OCI-LY7 (cell line): Measurements from ENCODE around the gene ARHGAP40. TPM values are rescaled to one million over a fixed set of nuclear protein-coding genes. Genes with fewer than 3 reads are reported as not detected.
"Not testable (repeated sequence)": the region's sequence is repeated elsewhere in the genome, so short reads cannot be mapped to it uniquely, and the experiment has no call there.

Experiments
- BruUV-seq: library from RNA; stranded (reverse); fragments of 400-500 nt; replicated peaks from 2 replicates; lab custom pipeline; 2021; lab: Mats Ljungman, UMichigan
- CTCF ChIA-PET: fragments of 300-600 bp; sonication (Branson Sonifier 250); formaldehyde crosslinking; loops from one replicate; lab custom pipeline; 2022; ENCODE audit warnings: antibody characterized with exemption; ENCODE audit not compliant: unreplicated experiment; lab: Charles Lee
- POLR2A ChIA-PET: fragments of 300-600 bp; sonication (Branson Sonifier 250); formaldehyde crosslinking; loops from one replicate; lab custom pipeline; 2022; ENCODE audit warnings: antibody characterized with exemption; lab: Charles Lee
- DNase-seq: peaks from one replicate; pipeline ENCODE4 v3.0.0-alpha.2; 2015; ENCODE audit warnings: low spot score
- H2AFZ ChIP-seq: fragments of 200-600 bp; sonication (generic), shearing (Covaris generic); 2 replicates; pipeline ENCODE4 v1.6.1; 2014; ENCODE audit warnings: mild to moderate bottlenecking, antibody characterized with exemption, low read length, moderate library complexity
- H3K27ac ChIP-seq: fragments of 200-600 bp; sonication (generic); 2 replicates; pipeline ENCODE4 v1.5.1; 2014; ENCODE audit warnings: mixed run types, low read depth, mild to moderate bottlenecking, moderate library complexity, low read length, inconsistent platforms; ENCODE audit not compliant: poor library complexity, severe bottlenecking
- H3K36me3 ChIP-seq: fragments of 200-600 bp; sonication (generic); 2 replicates; pipeline ENCODE4 v1.6.1; 2014; ENCODE audit warnings: mild to moderate bottlenecking, antibody characterized with exemption, low read length, moderate library complexity, mixed read lengths; ENCODE audit not compliant: insufficient read depth
- H3K4me1 ChIP-seq: fragments of 200-600 bp; sonication (generic); 2 replicates; pipeline ENCODE4 v1.5.1; 2014; ENCODE audit warnings: mild to moderate bottlenecking, low read length; ENCODE audit not compliant: insufficient read depth, poor library complexity, severe bottlenecking
- H3K4me2 ChIP-seq: fragments of 200-600 bp; sonication (generic); 2 replicates; pipeline ENCODE4 v1.6.1; 2014; ENCODE audit warnings: mild to moderate bottlenecking, low read length
- H3K4me3 ChIP-seq: fragments of 200-600 bp; sonication (generic); 2 replicates; pipeline ENCODE4 v1.5.1; 2014; ENCODE audit warnings: mild to moderate bottlenecking, low read depth, low read length; ENCODE audit not compliant: poor library complexity, severe bottlenecking
- H3K79me2 ChIP-seq: fragments of 200-600 bp; sonication (generic); 2 replicates; pipeline ENCODE4 v1.6.1; 2016; ENCODE audit warnings: low read depth, mild to moderate bottlenecking, low read length, moderate library complexity, mixed read lengths; ENCODE audit not compliant: insufficient read depth
- H3K9me2 ChIP-seq: fragments of 200-600 bp; sonication (generic); 2 replicates; pipeline ENCODE4 v1.6.1; 2016; ENCODE audit warnings: mild to moderate bottlenecking, low read length, mixed read lengths; ENCODE audit not compliant: insufficient read depth
- H3K9me3 ChIP-seq: fragments of 200-600 bp; sonication (generic); 2 replicates; pipeline ENCODE4 v1.6.1; 2014; ENCODE audit warnings: mild to moderate bottlenecking, mixed run types, low read length, mixed read lengths
- H4K20me1 ChIP-seq: fragments of 200-600 bp; sonication (generic); 2 replicates; pipeline ENCODE4 v1.6.1; 2014; ENCODE audit warnings: mild to moderate bottlenecking, antibody characterized with exemption, low read length, moderate library complexity, mixed read lengths; ENCODE audit not compliant: insufficient read depth
- EZH2phosphoT487 ChIP-seq: fragments of 200-600 bp; sonication (generic); IDR thresholded peaks from 2 replicates; pipeline ENCODE4 v1.6.1; 2018; ENCODE audit warnings: low read depth, borderline replicate concordance, mild to moderate bottlenecking, mixed run types, antibody characterized with exemption, low read length, moderate library complexity, mixed read lengths
- intact Hi-C: fragments of 100-400 bp; cut with micrococcal nuclease; formaldehyde crosslinking; loops from one replicate; pipeline ENCODE4 v1.10.0; 2022; ENCODE audit not compliant: unreplicated experiment
- total RNA-seq, 2 experiments: library from RNA; depleted of rRNA in 1 of 2; stranded (reverse); fragments of >200 nt in 1 of 2; shearing (Covaris generic) in 1 of 2; gene quantifications; 2 replicates each; pipeline ENCODE4 v1.2.3, GENCODE V29; 2014 to 2022
- TF ChIP-seq, protein P1 (sequence below): fragments of 200-600 bp; sonication (generic); conservative IDR thresholded peaks from 2 replicates; pipeline ENCODE4 v1.5.1; 2014; ENCODE audit warnings: mild to moderate bottlenecking, antibody characterized with exemption, low read length, moderate library complexity, mixed read lengths

The ARHGAP40 gene
- total RNA-seq, 2 experiments from 2014 or later = not detected

DNA sequence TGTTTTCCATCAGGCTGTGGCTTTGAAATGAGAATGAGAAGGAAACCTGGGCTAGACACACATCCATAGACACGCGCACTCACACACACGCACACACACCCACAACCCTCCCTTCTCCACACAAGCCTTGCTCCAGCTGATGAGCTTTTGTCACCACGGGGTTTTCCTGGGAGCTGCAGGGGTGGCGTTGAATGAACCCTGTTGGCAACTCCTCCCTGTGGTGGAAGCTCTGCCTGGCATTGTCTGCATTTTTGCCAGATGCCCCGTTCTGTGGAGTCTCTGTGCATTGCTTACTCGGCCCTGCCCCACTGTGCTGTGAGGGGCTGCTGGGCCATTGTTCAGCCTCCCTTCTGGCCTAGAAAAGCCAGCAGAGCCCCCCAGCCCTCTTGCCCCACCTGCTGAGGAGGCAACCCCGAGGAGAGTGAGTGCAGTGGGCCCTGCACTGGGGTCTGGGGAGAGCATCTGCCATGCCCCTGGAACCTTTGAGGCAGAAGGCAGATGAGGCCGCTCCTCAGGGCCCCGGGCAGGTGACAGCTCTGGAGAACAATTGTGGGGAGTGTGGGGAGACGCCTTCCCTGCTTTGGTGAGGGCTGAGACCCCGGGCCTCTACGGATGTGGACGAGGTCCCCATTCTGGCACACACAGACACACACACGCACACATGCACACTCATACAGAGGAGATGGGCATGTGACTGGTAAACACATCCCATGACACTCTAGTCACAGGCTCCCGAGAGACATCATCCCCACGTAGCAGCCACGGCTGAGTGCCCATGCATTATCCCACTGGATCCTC is 10.7 kb upstream of the ARHGAP40 start:
- TF ChIP-seq EZH2phosphoT487 = no peak
- TF ChIP-seq, protein P1, sequence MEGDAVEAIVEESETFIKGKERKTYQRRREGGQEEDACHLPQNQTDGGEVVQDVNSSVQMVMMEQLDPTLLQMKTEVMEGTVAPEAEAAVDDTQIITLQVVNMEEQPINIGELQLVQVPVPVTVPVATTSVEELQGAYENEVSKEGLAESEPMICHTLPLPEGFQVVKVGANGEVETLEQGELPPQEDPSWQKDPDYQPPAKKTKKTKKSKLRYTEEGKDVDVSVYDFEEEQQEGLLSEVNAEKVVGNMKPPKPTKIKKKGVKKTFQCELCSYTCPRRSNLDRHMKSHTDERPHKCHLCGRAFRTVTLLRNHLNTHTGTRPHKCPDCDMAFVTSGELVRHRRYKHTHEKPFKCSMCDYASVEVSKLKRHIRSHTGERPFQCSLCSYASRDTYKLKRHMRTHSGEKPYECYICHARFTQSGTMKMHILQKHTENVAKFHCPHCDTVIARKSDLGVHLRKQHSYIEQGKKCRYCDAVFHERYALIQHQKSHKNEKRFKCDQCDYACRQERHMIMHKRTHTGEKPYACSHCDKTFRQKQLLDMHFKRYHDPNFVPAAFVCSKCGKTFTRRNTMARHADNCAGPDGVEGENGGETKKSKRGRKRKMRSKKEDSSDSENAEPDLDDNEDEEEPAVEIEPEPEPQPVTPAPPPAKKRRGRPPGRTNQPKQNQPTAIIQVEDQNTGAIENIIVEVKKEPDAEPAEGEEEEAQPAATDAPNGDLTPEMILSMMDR = no peak
- Histone ChIP-seq H3K4me1 (no peaks in the 10 kb centered on the region), H3K9me3 (no peaks in the 10 kb centered on the region), H3K4me3 (no peak overlapping the region), H4K20me1 (no peaks in the 10 kb centered on the region), H3K79me2 (no peaks in the 10 kb centered on the region), H3K36me3 (no peaks in the 10 kb centered on the region), H3K4me2 (no peak overlapping the region), H2AFZ (no peak overlapping the region), H3K9me2 (no peaks in the 10 kb centered on the region), H3K27ac (no peak overlapping the region)
- POLR2A ChIA-PET = no interaction called here
- no TSS peak for BruUV-seq
- DNase-seq = no peak
- CTCF ChIA-PET = no interaction called here
- intact Hi-C loops = no loop called here

DNA sequence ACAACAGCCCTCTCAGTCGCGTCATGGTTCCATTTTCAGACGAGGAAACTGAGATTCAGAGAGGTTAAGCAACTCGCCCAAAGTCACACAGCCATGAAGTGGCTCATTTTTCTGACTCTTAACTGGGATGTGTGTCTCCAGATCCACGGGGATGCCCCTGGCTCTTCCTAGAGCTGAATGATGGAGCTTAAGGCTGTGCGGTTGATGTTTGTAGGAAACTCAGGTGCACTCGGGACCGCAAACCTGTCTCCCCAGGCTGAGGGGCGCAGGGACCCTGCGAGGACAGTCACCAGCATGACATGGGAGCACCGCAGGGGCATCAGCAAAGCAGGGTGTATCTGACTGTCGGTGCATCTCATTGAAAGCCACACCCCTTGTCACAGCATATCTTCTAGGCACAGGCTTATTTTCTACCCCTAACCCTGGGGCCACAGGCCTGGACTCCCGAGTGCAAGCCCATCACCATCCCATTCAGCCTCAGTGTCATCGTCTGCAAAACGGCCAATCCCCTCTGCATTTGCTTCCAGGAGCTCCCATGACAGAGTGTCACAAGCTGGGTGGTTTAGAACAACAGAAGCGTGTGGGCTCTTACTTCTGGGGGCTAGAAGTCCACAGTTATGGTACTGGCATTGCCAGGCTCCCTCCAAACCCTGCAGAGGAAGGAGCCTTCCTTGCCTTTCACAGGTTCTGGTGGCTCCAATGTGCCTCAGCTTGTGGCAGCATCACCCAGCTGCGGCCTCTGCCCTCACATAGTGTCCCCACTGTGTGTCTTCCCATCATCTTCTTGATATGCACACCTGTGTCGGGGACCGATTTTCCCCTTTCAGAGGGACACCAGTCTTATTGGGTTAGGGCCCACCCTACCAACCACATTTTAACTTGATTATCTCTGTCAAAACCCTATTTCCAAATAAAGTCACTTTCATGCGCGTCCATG is 9.9 kb upstream of the ARHGAP40 start:
- Histone ChIP-seq H3K9me3 (no peaks in the 10 kb centered on the region), H3K27ac (no peak overlapping the region), H3K4me3 (no peak overlapping the region), H4K20me1 (no peaks in the 10 kb centered on the region), H3K79me2 (no peaks in the 10 kb centered on the region), H2AFZ (no peak overlapping the region), H3K9me2 (no peaks in the 10 kb centered on the region), H3K36me3 (no peaks in the 10 kb centered on the region), H3K4me2 (no peak overlapping the region), H3K4me1 (no peaks in the 10 kb centered on the region)
- ChIA-PET POLR2A (no interaction called here), CTCF (no interaction called here)
- intact Hi-C loops = no loop called here
- no TSS peak for BruUV-seq
- no peak for TF ChIP-seq EZH2phosphoT487
- TF ChIP-seq, protein P1 = no peak
- no peak for DNase-seq

DNA sequence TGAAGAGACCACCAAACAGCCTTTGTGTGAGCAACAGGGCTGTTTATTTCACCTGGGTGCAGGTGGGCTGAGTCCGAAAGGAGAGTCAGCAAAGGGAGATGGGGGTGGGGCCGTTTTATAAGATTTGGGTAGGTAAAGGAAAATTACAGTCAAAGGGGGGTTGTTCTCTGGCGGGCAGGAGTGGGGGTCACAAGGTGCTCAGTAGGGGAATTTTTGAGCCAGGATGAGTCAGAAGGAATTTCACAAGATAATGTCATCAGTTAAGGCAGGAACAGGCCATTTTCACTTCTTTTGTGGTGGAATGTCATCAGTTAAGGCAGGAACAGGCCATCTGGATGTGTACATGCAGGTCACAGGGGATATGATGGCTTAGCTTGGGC is 9.2 kb upstream of the ARHGAP40 start:
- H3K9me2 ChIP-seq, H3K27ac ChIP-seq, H3K79me2 ChIP-seq, H3K9me3 ChIP-seq, CTCF ChIA-PET, H3K4me3 ChIP-seq, BruUV-seq, H3K4me1 ChIP-seq, DNase-seq, H3K36me3 ChIP-seq, H2AFZ ChIP-seq, H3K4me2 ChIP-seq, POLR2A ChIA-PET, intact Hi-C loops, H4K20me1 ChIP-seq: not testable (repeated sequence)

DNA sequence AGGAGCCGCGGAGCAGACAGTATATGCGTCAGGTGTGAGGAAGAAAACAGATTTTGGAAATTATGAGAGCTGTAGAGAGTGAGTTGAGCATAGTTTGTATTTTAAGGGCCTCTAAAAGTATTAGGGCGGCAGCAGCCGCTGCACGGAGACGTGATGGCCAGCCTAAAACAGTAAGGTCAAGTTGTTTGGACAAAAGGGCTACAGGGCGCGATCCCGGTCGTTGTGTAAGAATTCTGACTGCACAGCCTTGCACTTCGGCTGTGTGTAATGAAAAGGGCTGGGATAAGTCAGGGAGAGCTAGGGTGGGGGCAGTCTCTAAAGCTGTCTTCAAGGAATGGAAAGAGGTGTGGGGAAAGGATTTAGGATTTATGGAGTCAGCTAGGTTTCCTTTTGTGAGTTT is 7.3 kb upstream of the ARHGAP40 start:
- H3K36me3 ChIP-seq, BruUV-seq, H4K20me1 ChIP-seq, H3K9me3 ChIP-seq, DNase-seq, H3K4me2 ChIP-seq, H3K79me2 ChIP-seq, H2AFZ ChIP-seq, H3K9me2 ChIP-seq, H3K4me1 ChIP-seq, H3K4me3 ChIP-seq, CTCF ChIA-PET, H3K27ac ChIP-seq, intact Hi-C loops: not testable (repeated sequence)
- POLR2A ChIA-PET = interaction anchor here (0.6 kb wide), 1 partner anchor 166 kb away, joined by 3 read pairs; no protein-coding TSS in a partner anchor
